Measurements from ENCODE around the gene ING5.
A peak's percentile ranks its signal among the peaks of the same experiment; 100 is the strongest.

ING5 gene

DNA sequence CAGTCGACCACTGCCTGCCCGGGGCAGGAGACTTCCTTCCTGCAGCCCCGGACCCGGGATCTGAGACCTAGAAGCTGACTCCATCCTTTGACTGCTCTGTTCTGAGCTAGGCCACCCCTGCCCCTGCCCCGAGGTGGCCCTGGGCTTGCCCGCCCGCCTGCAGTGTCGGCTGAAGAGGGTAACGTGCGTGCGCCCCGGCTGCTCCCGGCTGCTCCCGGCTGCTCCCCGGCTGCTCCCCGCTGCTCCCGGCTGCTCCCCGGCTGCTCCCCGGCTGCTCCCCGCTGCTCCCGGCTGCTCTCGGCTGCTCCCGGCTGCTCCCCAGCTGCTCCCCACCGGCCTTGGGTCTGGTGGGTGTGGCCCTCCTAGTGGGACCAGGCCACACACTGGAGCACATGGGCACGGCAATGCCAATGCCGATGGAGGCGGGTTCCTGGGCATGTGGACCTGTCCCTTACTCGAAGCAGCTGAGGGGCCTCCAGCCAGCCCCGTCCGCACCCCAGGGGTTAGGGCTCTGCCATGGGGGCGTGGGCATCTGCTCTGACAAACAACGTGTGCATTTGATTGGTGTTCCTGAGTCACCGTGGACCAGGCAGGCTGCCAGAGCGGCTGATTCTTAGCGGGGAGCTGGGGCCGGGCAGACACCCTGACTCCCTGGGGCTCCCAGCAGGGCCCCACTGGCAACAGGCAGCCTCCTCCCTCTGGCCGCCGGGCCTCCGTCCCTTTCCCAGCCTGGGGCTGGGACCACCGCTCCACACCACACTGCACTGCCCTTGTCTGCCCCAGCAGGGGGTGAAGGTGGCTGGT, 72.8 kb downstream of the ING5 start:
- no peak overlapping the region for H3K27ac ChIP-seq (ENCODE audit: poor library complexity, severe bottlenecking)

DNA sequence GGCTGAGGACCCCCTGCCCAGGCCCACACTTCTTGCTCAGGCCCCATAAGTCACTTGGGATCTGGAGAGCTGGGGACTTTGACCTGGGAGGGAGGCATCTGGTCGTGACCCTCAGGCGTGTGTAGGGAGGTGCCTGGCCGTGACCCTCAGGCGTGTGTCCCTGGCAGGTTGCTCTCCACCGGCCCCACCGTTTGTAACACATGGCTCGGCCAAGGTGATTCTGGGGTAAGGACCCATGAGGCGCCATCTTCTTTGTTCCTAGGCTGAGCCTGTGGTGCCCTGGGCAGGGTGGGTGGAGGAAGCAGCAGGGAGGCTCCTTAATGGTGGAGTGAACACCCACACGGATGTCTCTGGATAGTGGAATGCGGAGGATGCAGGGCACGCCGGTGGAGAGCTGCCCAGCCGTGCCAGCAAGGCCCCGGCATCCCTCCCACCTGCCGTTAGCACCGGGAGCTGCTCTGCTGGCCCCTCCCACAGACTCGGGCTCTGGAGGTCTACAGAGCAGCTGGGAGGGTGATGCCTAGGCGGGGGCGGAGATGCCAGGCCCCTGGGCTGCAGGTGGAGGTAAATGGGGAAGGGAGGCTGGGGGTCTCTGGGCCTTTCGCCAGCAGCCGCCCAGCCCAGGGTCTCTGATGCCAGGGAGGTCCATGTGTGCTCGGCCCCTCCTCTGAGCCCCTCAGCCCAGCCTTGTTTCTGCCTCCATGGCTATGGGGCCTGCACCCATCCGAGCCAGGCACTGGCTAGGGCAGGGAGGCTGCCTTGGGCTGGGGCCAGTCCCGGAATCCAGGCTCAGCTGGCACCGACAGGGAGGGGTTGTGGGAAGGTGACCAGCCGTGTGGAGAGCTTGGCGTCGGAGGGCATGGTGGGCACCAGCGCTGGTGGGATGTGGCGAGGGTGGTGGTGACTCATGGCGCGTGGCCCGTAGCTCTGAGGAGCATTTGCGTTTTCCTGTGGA, 73.7 kb downstream of the ING5 start:
- peak; percentile 58 for DNase-seq (ENCODE audit: low spot score)
- Histone ChIP-seq H3K9me3 (ENCODE audit: severe bottlenecking) (no peaks in the 10 kb centered on the region), H3K27me3 (ENCODE audit: insufficient read depth, poor library complexity, severe bottlenecking) (no peaks in the 10 kb centered on the region), H3K36me3 (ENCODE audit: low read depth) (no peaks in the 10 kb centered on the region), H3K4me1 (ENCODE audit: insufficient read depth, poor library complexity, severe bottlenecking) (peaks cover 5% of the 10 kb centered on the region), H3K27ac (ENCODE audit: poor library complexity, severe bottlenecking) (no peak overlapping the region), H3K4me3 (ENCODE audit: severe bottlenecking) (no peak overlapping the region)
- ATAC-seq (ENCODE audit: low read depth): no peak
- TF ChIP-seq, protein P1, sequence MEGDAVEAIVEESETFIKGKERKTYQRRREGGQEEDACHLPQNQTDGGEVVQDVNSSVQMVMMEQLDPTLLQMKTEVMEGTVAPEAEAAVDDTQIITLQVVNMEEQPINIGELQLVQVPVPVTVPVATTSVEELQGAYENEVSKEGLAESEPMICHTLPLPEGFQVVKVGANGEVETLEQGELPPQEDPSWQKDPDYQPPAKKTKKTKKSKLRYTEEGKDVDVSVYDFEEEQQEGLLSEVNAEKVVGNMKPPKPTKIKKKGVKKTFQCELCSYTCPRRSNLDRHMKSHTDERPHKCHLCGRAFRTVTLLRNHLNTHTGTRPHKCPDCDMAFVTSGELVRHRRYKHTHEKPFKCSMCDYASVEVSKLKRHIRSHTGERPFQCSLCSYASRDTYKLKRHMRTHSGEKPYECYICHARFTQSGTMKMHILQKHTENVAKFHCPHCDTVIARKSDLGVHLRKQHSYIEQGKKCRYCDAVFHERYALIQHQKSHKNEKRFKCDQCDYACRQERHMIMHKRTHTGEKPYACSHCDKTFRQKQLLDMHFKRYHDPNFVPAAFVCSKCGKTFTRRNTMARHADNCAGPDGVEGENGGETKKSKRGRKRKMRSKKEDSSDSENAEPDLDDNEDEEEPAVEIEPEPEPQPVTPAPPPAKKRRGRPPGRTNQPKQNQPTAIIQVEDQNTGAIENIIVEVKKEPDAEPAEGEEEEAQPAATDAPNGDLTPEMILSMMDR (IDR thresholded peaks at IDR 0.05; ENCODE audit: poor library complexity, severe bottlenecking): no peak

More for the DNA sequence above, 72.8 kb downstream of the ING5 start:
- no peaks in the 10 kb centered on the region for H3K27me3 ChIP-seq (ENCODE audit: insufficient read depth, poor library complexity, severe bottlenecking)
- ATAC-seq (ENCODE audit: low read depth) (peak; percentile 46), DNase-seq (ENCODE audit: low spot score) (peak; percentile 70)
- TF ChIP-seq, protein P1 (IDR thresholded peaks at IDR 0.05; ENCODE audit: poor library complexity, severe bottlenecking): no peak
- no peaks in the 10 kb centered on the region for H3K9me3 ChIP-seq (ENCODE audit: severe bottlenecking)
- H3K4me1 ChIP-seq (ENCODE audit: insufficient read depth, poor library complexity, severe bottlenecking): peaks cover 5% of the 10 kb centered on the region
- no peaks in the 10 kb centered on the region for H3K36me3 ChIP-seq (ENCODE audit: low read depth)
- no peak overlapping the region for H3K4me3 ChIP-seq (ENCODE audit: severe bottlenecking)

DNA sequence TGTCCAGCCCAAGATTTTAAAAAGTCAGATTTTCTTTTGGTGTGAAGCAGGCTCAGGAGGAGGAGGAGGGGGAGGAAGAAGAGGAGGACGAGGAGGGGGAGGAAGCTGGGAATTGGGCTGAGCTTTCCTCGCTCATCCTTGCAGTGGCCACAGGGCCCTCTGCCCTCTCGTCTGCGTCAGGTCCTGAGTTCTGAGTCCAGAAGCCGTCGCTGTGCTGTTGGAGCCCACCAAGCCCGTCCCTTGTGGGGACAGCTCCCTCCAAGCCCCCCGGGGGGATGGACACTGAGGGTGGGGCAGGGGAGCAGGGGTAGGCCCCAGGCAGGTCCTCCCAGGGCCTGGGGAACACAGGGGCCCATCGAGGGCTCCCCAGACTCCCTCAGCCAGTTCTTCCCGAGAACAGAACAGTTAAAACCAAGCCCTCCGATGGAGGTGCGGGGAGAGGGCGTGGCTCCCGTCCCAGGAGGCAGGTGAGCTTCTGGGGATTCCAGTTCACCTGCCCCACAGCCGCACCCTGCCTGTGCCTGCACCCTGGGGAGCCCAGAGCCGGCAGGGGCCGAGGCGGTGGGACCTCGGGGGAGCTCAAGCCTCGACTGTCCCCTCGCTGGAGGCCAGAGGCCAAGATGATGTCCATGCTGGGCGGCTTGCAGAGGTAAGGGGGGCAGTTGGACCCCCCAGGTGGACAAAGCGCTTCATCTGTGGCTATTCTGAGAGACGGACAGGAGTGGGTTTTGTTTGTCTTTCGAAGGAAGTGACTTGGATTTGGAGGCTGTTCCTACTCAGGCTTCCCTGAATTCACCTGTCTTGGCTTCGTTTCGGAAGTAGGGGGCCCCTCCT, 74.7 kb downstream of the ING5 start, which contains the start of gene GAL3ST2:
Gene GAL3ST2 (plus strand): TSS at position 487 of the 834 bp plus-strand sequence. CDS start 134 bp downstream, at position 621.
- no peak for ATAC-seq (ENCODE audit: low read depth)
- Histone ChIP-seq H3K27me3 (ENCODE audit: insufficient read depth, poor library complexity, severe bottlenecking) (no peaks in the 10 kb centered on the region), H3K27ac (ENCODE audit: poor library complexity, severe bottlenecking) (no peak within 1 kb of the TSS), H3K9me3 (ENCODE audit: severe bottlenecking) (peaks cover under 1% of the 10 kb centered on the region), H3K4me1 (ENCODE audit: insufficient read depth, poor library complexity, severe bottlenecking) (peaks cover 5% of the 10 kb centered on the region), H3K4me3 (ENCODE audit: severe bottlenecking) (no peak within 1 kb of the TSS), H3K36me3 (ENCODE audit: low read depth) (no peaks in the 10 kb centered on the region)
- no peak for DNase-seq (ENCODE audit: low spot score)
- TF ChIP-seq, protein P1 (IDR thresholded peaks at IDR 0.05; ENCODE audit: poor library complexity, severe bottlenecking): no peak

DNA sequence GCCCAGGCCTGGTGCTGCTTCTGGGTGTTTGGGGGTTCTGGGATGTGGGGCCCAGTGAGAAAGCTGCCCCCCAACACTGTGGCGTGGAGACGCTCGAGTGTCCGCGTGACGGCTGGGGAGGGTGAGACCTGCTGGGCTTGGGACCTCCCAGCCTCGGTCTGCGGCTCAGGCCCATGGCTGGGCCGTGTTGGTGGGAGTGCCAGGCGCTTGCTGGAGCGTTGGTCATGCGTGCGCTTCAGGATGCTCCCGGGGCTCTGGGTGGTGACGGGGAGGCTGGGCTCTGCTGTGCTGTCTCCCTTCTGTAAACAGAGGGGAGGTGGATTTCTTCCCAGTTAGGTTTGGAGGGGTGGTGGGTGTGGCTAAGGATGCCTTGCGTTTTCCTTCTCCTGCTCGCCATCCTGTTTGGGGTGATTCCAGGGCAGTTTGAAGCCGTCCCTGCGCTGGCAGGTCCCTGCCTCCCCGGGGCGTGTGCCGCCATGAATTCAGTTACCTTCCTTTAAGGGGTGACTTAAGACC, 75.4 kb downstream of the ING5 start:
- Histone ChIP-seq H3K4me3 (ENCODE audit: severe bottlenecking) (no peak overlapping the region), H3K4me1 (ENCODE audit: insufficient read depth, poor library complexity, severe bottlenecking) (peaks cover 5% of the 10 kb centered on the region), H3K36me3 (ENCODE audit: low read depth) (no peaks in the 10 kb centered on the region), H3K27me3 (ENCODE audit: insufficient read depth, poor library complexity, severe bottlenecking) (no peaks in the 10 kb centered on the region), H3K9me3 (ENCODE audit: severe bottlenecking) (peaks cover 3% of the 10 kb centered on the region), H3K27ac (ENCODE audit: poor library complexity, severe bottlenecking) (no peak overlapping the region)
- TF ChIP-seq, protein P1 (IDR thresholded peaks at IDR 0.05; ENCODE audit: poor library complexity, severe bottlenecking): no peak
- ATAC-seq (ENCODE audit: low read depth): no peak
- no peak for DNase-seq (ENCODE audit: low spot score)

Measured in RWPE2 (cell line).